Heart right ventricle (tissue), 16 donors: ENCODE data around the gene ZFP36L1. TPM values are rescaled to one million over a fixed set of nuclear protein-coding genes. Genes with fewer than 3 reads are reported as not detected.
A peak's percentile ranks its signal among the peaks of the same experiment; 100 is the strongest.

Experiments used
- ATAC-seq, 8 donors: fragments of 200-7000 bp; cut with Tn5 transposase; one replicate each; pipeline ENCODE4 v1.9.1; 2020; ENCODE audit warnings: mild to moderate bottlenecking in 8 of 8, moderate library complexity in 8 of 8, moderate number of reproducible peaks in 1 of 8
- DNase-seq, 2 donors: peaks; one replicate each; pipeline ENCODE4 v3.0.0-alpha.2; 2020
- H3K27ac ChIP-seq, 10 donors: fragments of 200-600 bp; sonication (generic) in 2 of 10; one replicate each; pipeline versions ENCODE4 v1.5.0 to v1.8.0; 2020 to 2022; ENCODE audit warnings: mild to moderate bottlenecking in 3 of 10
- H3K27me3 ChIP-seq, 7 donors: fragments of 200-600 bp; one replicate each; pipeline ENCODE4 v1.8.0; 2021 to 2022; ENCODE audit warnings: mild to moderate bottlenecking in 2 of 7
- H3K36me3 ChIP-seq, 9 donors: fragments of 200-600 bp; sonication (generic) in 1 of 9; one replicate each; pipeline versions ENCODE4 v1.5.0 to v1.8.0; 2020 to 2022; ENCODE audit warnings: mild to moderate bottlenecking in 2 of 9
- H3K4me1 ChIP-seq, 9 donors: fragments of 200-600 bp; sonication (generic) in 1 of 9; one replicate each; pipeline versions ENCODE4 v1.5.0 to v1.8.0; 2020 to 2022; ENCODE audit warnings: mild to moderate bottlenecking in 4 of 9
- H3K4me3 ChIP-seq, 10 donors: fragments of 200-600 bp; sonication (generic) in 2 of 10; one replicate each; pipeline versions ENCODE4 v1.5.0 to v1.8.0; 2020 to 2022; ENCODE audit warnings: mild to moderate bottlenecking in 7 of 10, moderate library complexity in 2 of 10
- H3K9me3 ChIP-seq, 11 donors: fragments of 200-600 bp in 10 of 11; sonication (generic) in 2 of 11; one replicate each; pipeline versions ENCODE4 v1.5.0 to v1.8.0; 2013 to 2022; ENCODE audit warnings: mild to moderate bottlenecking in 2 of 11, control low read depth in 1 of 11, moderate library complexity in 1 of 11
- CTCF ChIP-seq, 9 donors: fragments of 200-600 bp; sonication (generic) in 2 of 9; IDR thresholded peaks; one replicate each; pipeline versions ENCODE4 v1.5.0 to v1.8.0; 2021 to 2022; ENCODE audit warnings: antibody characterized with exemption in 9 of 9, mild to moderate bottlenecking in 5 of 9, moderate library complexity in 1 of 9
- WGBS, 2 donors: extraction: QIAGEN DNeasy Blood & Tissue Kit; methylation state at CpG; one replicate each; pipeline ENCODE4 v1.1.7; 2013; ENCODE audit warnings: inconsistent platforms in 1 of 2; 5-methylcytosine and 5-hydroxymethylcytosine counted together
- intact Hi-C, 10 donors: fragments of 100-400 bp; cut with DNase I; formaldehyde crosslinking; loops; one replicate each; pipeline versions ENCODE4 v1.11.1 to v1.14.2; 2022
- polyA plus RNA-seq, 2 donors: library from polyadenylated mRNA; stranded (reverse); fragments of 200-250 nt; gene quantifications; one replicate each; pipeline ENCODE4 v1.2.3, GENCODE V29; 2013
- total RNA-seq, 10 donors: library from RNA; stranded (reverse); fragmentation: NEBNext Ultra II Directional in 3 of 10; extraction: Animal tissue kit (Norgen Biotek cat#: 25700) in 3 of 10; gene quantifications; one replicate each; pipeline versions ENCODE4 v1.2.1 to v1.2.4, GENCODE V29; 2021 to 2023
- donor health status: Arrhythmogenic right ventricular cardiomyopathy.
- donor health status: ischemic (EF 13 %, LVEDD 7.1; RV severe dilation, severe dysfunction).
- donor health status: healthy with polysubstance abuse.
- donor health status: DM: no; HTN: yes; CAD: no.
- donor health status: DM: no; HTN: no; CAD: no.
- donor health status: ischemic (EF 25% LVEDD 6.9; RV normal size, moderate dysfunction).
- donor health status: ischemic (EF 25% LVEDD 5.7; RV mildly dilated, moderate dysfunction).
- donor health status: healthy.
- donor health status: DM: yes; HTN: yes; CAD: no.
- donor health status: Ischemic cardiomyopathy.
- donor health status: ischemic (EF 35%, LVEDD 5.7; RV mildly dilated, moderate dysfunction).
- donor health status: nonischemic (EF 11% LVEDD 7.7; RV severe dilation, severe dysfunction).
- donor health status: DM: yes; HTN: yes; CAD: no.
- donor health status: PGD.
- donor health status: ischemic (EF 29% LVEDD 5.4; RV normal size, mild dysfunction).
- donor health status: nonischemic (EF 23%, LVEDD 6.1; RV moderate dilation, normal function).

ZFP36L1 gene
- total and polyA plus RNA-seq, 12 donors: 40.8 to 127 (median 53.1) TPM

GRCh38 chr14:68762953-68763764 lies 29.7 kb downstream of the ZFP36L1 start:
- H3K27me3 ChIP-seq: no peaks in the 10 kb centered on the region
- DNase-seq (peak; percentile 80 to 83), ATAC-seq (peak; percentile 88 to 92 (median 90))
- intact Hi-C loops: no loop called here
- peaks cover 14 to 69% (median 51%) of the 10 kb centered on the region in 9 donors for H3K4me1 ChIP-seq
- 22 to 24% methylated on average over 11 of the region's 11 CpGs for WGBS, 2 donors
- no peak overlapping the region for H3K4me3 ChIP-seq
- H3K36me3 ChIP-seq: no peaks in the 10 kb centered on the region
- H3K9me3 ChIP-seq: no peaks in the 10 kb centered on the region
- peak overlapping the region; percentile 23 to 92 (median 75) for H3K27ac ChIP-seq
- peak in 3 of 9 donors; percentile 14 to 18 (median 17) for TF ChIP-seq CTCF (IDR thresholded peaks at IDR 0.05)

- peak overlapping the region in 5 of 10 donors; percentile 11 to 92 (median 77) for H3K27ac ChIP-seq
- no peaks in the 10 kb centered on the region for H3K36me3 ChIP-seq
- H3K4me3 ChIP-seq: no peak overlapping the region
- TF ChIP-seq CTCF (IDR thresholded peaks at IDR 0.05): no peak
- 82 to 100% methylated on average over 1 of the region's 1 CpG for WGBS, 2 donors
- peaks cover 20 to 86% (median 64%) of the 10 kb centered on the region in 9 donors for H3K4me1 ChIP-seq
- ATAC-seq (no peak), DNase-seq (no peak)
- H3K27me3 ChIP-seq: no peaks in the 10 kb centered on the region
- intact Hi-C loops: no loop called here
- no peaks in the 10 kb centered on the region for H3K9me3 ChIP-seq
These were observed 31.5 kb downstream of the ZFP36L1 start for GRCh38 chr14:68761391-68761790.

- H3K27me3 ChIP-seq: no peaks in the 10 kb centered on the region
- 86 to 87% methylated on average over 2 of the region's 2 CpGs for whole genome bisulfite sequencing, 2 donors
- H3K27ac ChIP-seq: peak overlapping the region in 4 of 10 donors; percentile 11 to 92 (median 28)
- H3K4me1 ChIP-seq: peaks cover 20 to 90% (median 64%) of the 10 kb centered on the region in 9 donors
- no peaks in the 10 kb centered on the region for H3K36me3 ChIP-seq
- no peak for ATAC-seq
- no peak for DNase-seq
- no peak for TF ChIP-seq CTCF (IDR thresholded peaks at IDR 0.05)
- H3K9me3 ChIP-seq: no peaks in the 10 kb centered on the region
- intact Hi-C loops: no loop called here
- no peak overlapping the region for H3K4me3 ChIP-seq
These were observed 32.1 kb downstream of the ZFP36L1 start for GRCh38 chr14:68760761-68761160.

- no peak for DNase-seq
- intact Hi-C loops: no loop called here
- 73 to 82% methylated on average over 5 of the region's 5 CpGs for WGBS, 2 donors
- TF ChIP-seq CTCF (IDR thresholded peaks at IDR 0.05): no peak
- no peaks in the 10 kb centered on the region for H3K27me3 ChIP-seq
- no peaks in the 10 kb centered on the region for H3K36me3 ChIP-seq
- no peak for ATAC-seq
- peaks cover 20 to 88% (median 64%) of the 10 kb centered on the region in 9 donors for H3K4me1 ChIP-seq
- H3K4me3 ChIP-seq: no peak overlapping the region
- H3K9me3 ChIP-seq: no peaks in the 10 kb centered on the region
- H3K27ac ChIP-seq: peak overlapping the region in 4 of 10 donors; percentile 26 to 92 (median 32)
These were observed 32.9 kb downstream of the ZFP36L1 start for GRCh38 chr14:68759937-68760336.
